ENCODE measurements around the gene TBCC.

TBCC gene

GRCh38 chr6:42745640-42746462 lies at the start of gene TBCC:
Gene TBCC, minus strand, starts transcription at chr6:42746103. Its CDS starts 30 bp downstream, at chr6:42746073.
- peak; percentile 84 to 91 for DNase-seq (ENCODE audit: low read depth in 2 of 2)

- DNase-seq (ENCODE audit: low read depth in 2 of 2): no peak
These were observed 49.7 kb upstream of the TBCC start for GRCh38 chr6:42795651-42796050.

- no peak for DNase-seq (ENCODE audit: low read depth in 2 of 2)
These were observed 45.9 kb upstream of the TBCC start for GRCh38 chr6:42791706-42792320.

- DNase-seq (ENCODE audit: low read depth in 2 of 2): no peak
These were observed 44.8 kb upstream of the TBCC start for GRCh38 chr6:42790549-42791181.

- DNase-seq (ENCODE audit: low read depth in 2 of 2): no peak
These were observed 42.8 kb upstream of the TBCC start for GRCh38 chr6:42788671-42789070.

GRCh38 chr6:42787063-42787472 lies 41.2 kb upstream of the TBCC start:
- DNase-seq (ENCODE audit: low read depth in 2 of 2): no peak

GRCh38 chr6:42786525-42786985 lies 40.7 kb upstream of the TBCC start:
- no peak for DNase-seq (ENCODE audit: low read depth in 2 of 2)

- DNase-seq (ENCODE audit: low read depth in 2 of 2): no peak
These were observed 39.0 kb upstream of the TBCC start for GRCh38 chr6:42784717-42785498.

- DNase-seq (ENCODE audit: low read depth in 2 of 2): no peak
These were observed 38.2 kb upstream of the TBCC start for GRCh38 chr6:42783876-42784642.

- peak; percentile 37 to 61 for DNase-seq (ENCODE audit: low read depth in 2 of 2)
These were observed 37.4 kb upstream of the TBCC start for GRCh38 chr6:42783177-42783875.

GRCh38 chr6:42782689-42783176 lies 36.8 kb upstream of the TBCC start:
- DNase-seq (ENCODE audit: low read depth in 2 of 2): peak; percentile 49 to 58

- DNase-seq (ENCODE audit: low read depth in 2 of 2): peak; percentile 32 to 44
These were observed 36.1 kb upstream of the TBCC start, which contains the start of gene BICRAL for GRCh38 chr6:42781796-42782688. Gene BICRAL, plus strand, starts transcription at chr6:42782052. Its CDS starts 39,971 bp downstream, at chr6:42822023.

GRCh38 chr6:42781546-42781795 lies 35.6 kb upstream of the TBCC start:
- DNase-seq (ENCODE audit: low read depth in 2 of 2): no peak

GRCh38 chr6:42779521-42779920 lies 33.6 kb upstream of the TBCC start:
- no peak for DNase-seq (ENCODE audit: low read depth in 2 of 2)

- no peak for DNase-seq (ENCODE audit: low read depth in 2 of 2)
These were observed 32.2 kb upstream of the TBCC start for GRCh38 chr6:42778122-42778521.

GRCh38 chr6:42777126-42777822 lies 31.4 kb upstream of the TBCC start:
- no peak for DNase-seq (ENCODE audit: low read depth in 2 of 2)

GRCh38 chr6:42774821-42775487 lies 29.1 kb upstream of the TBCC start:
- DNase-seq (ENCODE audit: low read depth in 2 of 2): peak; percentile 17 to 24

- no peak for DNase-seq (ENCODE audit: low read depth in 2 of 2)
These were observed 28.3 kb upstream of the TBCC start for GRCh38 chr6:42774201-42774600.
